Fibroblast of lung (primary cell): Measurements from ENCODE around the gene RBFOX1. TPM values are rescaled to one million over a fixed set of nuclear protein-coding genes. Genes with fewer than 3 reads are reported as not detected.

ENCODE experiments used
- DNase-seq, 2 donors: peaks; one replicate each; pipeline versions ENCODE4 v3.0.0 to v3.0.0-alpha.2; 2010; ENCODE audit warnings: low read depth in 2 of 2
- H2AFZ ChIP-seq: 2 replicates; pipeline ENCODE4 v1.5.1; 2012; ENCODE audit warnings: low read length, control low read depth, inconsistent platforms
- H3K27ac ChIP-seq: 2 replicates; pipeline ENCODE4 v1.5.1; 2011; ENCODE audit warnings: low read length, control low read depth; ENCODE audit not compliant: insufficient read depth
- H3K27me3 ChIP-seq: 2 replicates; pipeline ENCODE4 v1.5.1; 2011; ENCODE audit warnings: mild to moderate bottlenecking, low read length; ENCODE audit not compliant: control insufficient read depth, insufficient read depth
- H3K36me3 ChIP-seq: 2 replicates; pipeline ENCODE4 v1.5.1; 2011; ENCODE audit warnings: low read length; ENCODE audit not compliant: control insufficient read depth, insufficient read depth
- H3K4me1 ChIP-seq: 2 replicates; pipeline ENCODE4 v1.5.1; 2011; ENCODE audit warnings: low read length; ENCODE audit not compliant: control insufficient read depth, insufficient read depth; ENCODE audit errors: extremely low read depth
- H3K4me2 ChIP-seq: 2 replicates; pipeline ENCODE4 v1.5.1; 2011; ENCODE audit warnings: low read length, control low read depth; ENCODE audit not compliant: insufficient read depth; ENCODE audit errors: extremely low read depth
- H3K4me3 ChIP-seq, 4 experiments: fragments of 200-600 bp in 1 of 4; sonication (generic) in 1 of 4; replicated peaks in 1 of 4; 2 replicates each; pipeline ENCODE4 v1.5.1; 2011 to 2016; ENCODE audit warnings: low read length in 4 of 4, low read depth in 3 of 4, mild to moderate bottlenecking in 3 of 4, control low read depth in 2 of 4, inconsistent platforms in 1 of 4, mixed read lengths in 1 of 4; ENCODE audit not compliant: insufficient read depth in 1 of 4; ENCODE audit errors: control extremely low read depth in 1 of 4
- H3K79me2 ChIP-seq: 2 replicates; pipeline ENCODE4 v1.5.1; 2012; ENCODE audit warnings: mild to moderate bottlenecking, low read length, inconsistent platforms; ENCODE audit not compliant: control insufficient read depth, insufficient read depth
- H3K9ac ChIP-seq: 2 replicates; pipeline ENCODE4 v1.5.1; 2011; ENCODE audit warnings: mild to moderate bottlenecking, low read length, control low read depth; ENCODE audit not compliant: insufficient read depth
- H3K9me3 ChIP-seq: 2 replicates; pipeline ENCODE4 v1.5.1; 2012; ENCODE audit warnings: low read depth, low read length; ENCODE audit not compliant: control insufficient read depth, insufficient read depth
- H4K20me1 ChIP-seq: 2 replicates; pipeline ENCODE4 v1.5.1; 2011; ENCODE audit warnings: low read length; ENCODE audit not compliant: control insufficient read depth, insufficient read depth; ENCODE audit errors: extremely low read depth
- EZH2 ChIP-seq: IDR thresholded peaks from 2 replicates; pipeline ENCODE4 v1.5.1; 2012; ENCODE audit warnings: low read length, control low read depth, mild to moderate bottlenecking; ENCODE audit errors: missing control alignments
- polyA plus RNA-seq, 2 donors: library from polyadenylated mRNA; depleted of rRNA in 1 of 2; stranded (reverse) in 1 of 2; unstranded in 1 of 2; fragments of >200 nt; gene quantifications; 2 replicates each; pipeline ENCODE4 v1.2.1, GENCODE V29; 2011 to 2012; ENCODE audit warnings: missing spikeins in 1 of 2
- total RNA-seq: library from RNA; depleted of rRNA; stranded (reverse); fragments of >200 nt; gene quantifications from 2 replicates; pipeline ENCODE4 v1.2.1, GENCODE V29; 2014
- TF ChIP-seq, protein P1 (sequence below), 2 donors: IDR thresholded peaks in 1 of 2; conservative IDR thresholded peaks in 1 of 2; 1 replicate in 1 of 2; 2 replicates in 1 of 2; pipeline ENCODE4 v1.5.1; 2011 to 2012; ENCODE audit warnings: low read length in 2 of 2, control low read depth in 1 of 2, inconsistent platforms in 1 of 2, low read depth in 1 of 2, mild to moderate bottlenecking in 1 of 2

The RBFOX1 gene
- total and polyA plus RNA-seq, 2 donors (not counting 1 experiment from before 2014, with no cell fraction given): not detected

DNA sequence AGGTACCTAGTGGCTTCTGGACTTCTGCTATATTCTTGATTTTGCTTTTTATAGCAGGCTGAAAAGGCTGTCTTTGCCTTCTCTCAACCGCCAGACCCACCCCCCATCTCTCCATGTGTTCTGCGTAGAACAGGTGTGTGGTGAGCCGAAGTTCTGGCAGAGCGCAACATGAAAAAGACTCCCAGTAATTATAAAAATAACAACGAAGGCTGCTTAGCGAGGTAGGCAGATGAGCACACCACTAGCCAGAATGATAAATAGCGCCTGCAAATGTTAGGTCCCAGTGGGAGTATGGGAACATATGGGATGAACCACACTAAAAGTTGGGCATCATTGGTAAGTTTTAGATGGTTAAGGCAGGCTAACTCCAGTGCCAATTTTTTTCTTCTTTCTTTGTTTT lies 14.0 kb upstream of the RBFOX1 start:
- DNase-seq: no peak
- H2AFZ ChIP-seq: no peak overlapping the region
- no peaks in the 10 kb centered on the region for H3K27me3 ChIP-seq
- H3K27ac ChIP-seq: no peak overlapping the region
- no peaks in the 10 kb centered on the region for H3K9me3 ChIP-seq
- no peak overlapping the region for H3K4me2 ChIP-seq
- H3K4me1 ChIP-seq: no peaks in the 10 kb centered on the region
- no peaks in the 10 kb centered on the region for H3K79me2 ChIP-seq
- no peaks in the 10 kb centered on the region for H3K36me3 ChIP-seq
- TF ChIP-seq, protein P1, sequence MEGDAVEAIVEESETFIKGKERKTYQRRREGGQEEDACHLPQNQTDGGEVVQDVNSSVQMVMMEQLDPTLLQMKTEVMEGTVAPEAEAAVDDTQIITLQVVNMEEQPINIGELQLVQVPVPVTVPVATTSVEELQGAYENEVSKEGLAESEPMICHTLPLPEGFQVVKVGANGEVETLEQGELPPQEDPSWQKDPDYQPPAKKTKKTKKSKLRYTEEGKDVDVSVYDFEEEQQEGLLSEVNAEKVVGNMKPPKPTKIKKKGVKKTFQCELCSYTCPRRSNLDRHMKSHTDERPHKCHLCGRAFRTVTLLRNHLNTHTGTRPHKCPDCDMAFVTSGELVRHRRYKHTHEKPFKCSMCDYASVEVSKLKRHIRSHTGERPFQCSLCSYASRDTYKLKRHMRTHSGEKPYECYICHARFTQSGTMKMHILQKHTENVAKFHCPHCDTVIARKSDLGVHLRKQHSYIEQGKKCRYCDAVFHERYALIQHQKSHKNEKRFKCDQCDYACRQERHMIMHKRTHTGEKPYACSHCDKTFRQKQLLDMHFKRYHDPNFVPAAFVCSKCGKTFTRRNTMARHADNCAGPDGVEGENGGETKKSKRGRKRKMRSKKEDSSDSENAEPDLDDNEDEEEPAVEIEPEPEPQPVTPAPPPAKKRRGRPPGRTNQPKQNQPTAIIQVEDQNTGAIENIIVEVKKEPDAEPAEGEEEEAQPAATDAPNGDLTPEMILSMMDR (conservative IDR thresholded peaks at IDR 0.05 in 1 of 2, IDR thresholded peaks at IDR 0.05 in 1 of 2; ENCODE audit: low read depth in 1 of 2, low read length in 2 of 2): no peak
- TF ChIP-seq EZH2: no peak
- H4K20me1 ChIP-seq: no peaks in the 10 kb centered on the region
- no peak overlapping the region for H3K9ac ChIP-seq
- no peak overlapping the region for H3K4me3 ChIP-seq

- Histone ChIP-seq H4K20me1 (no peaks in the 10 kb centered on the region), H3K4me3 (no peak overlapping the region), H2AFZ (no peak overlapping the region), H3K27me3 (no peaks in the 10 kb centered on the region), H3K4me2 (no peak overlapping the region), H3K27ac (no peak overlapping the region), H3K9me3 (no peaks in the 10 kb centered on the region), H3K79me2 (no peaks in the 10 kb centered on the region), H3K9ac (no peak overlapping the region), H3K36me3 (no peaks in the 10 kb centered on the region), H3K4me1 (no peaks in the 10 kb centered on the region)
- DNase-seq: no peak
- TF ChIP-seq, protein P1 (conservative IDR thresholded peaks at IDR 0.05 in 1 of 2, IDR thresholded peaks at IDR 0.05 in 1 of 2; ENCODE audit: low read depth in 1 of 2, low read length in 2 of 2): no peak
- TF ChIP-seq EZH2: no peak
Observed at GRCh38 chr16:7319514-7319913, 13.1 kb upstream of the RBFOX1 start.

DNA sequence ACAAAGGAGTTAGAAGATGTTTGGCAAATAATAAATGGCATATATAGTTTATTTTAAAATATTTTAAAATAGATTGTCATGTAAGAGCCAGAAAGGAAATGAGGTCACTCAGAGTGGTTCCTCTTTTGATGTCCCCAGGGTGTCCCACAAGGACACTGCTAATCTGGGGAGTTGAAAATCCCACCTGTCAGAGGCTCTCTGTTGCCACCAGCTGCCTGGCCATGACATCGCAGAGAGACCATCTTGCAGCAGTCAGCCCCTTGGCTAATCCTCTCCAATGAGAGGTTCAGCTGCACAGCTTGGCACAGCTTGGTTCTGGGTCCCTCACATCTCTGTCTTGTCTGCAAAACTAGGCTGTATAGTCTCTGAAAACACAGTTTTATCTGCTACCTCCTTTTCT lies 11.0 kb upstream of the RBFOX1 start:
- Histone ChIP-seq H3K4me2 (no peak overlapping the region), H3K4me1 (no peaks in the 10 kb centered on the region), H3K9me3 (no peaks in the 10 kb centered on the region), H2AFZ (no peak overlapping the region), H3K4me3 (no peak overlapping the region), H4K20me1 (no peaks in the 10 kb centered on the region), H3K79me2 (no peaks in the 10 kb centered on the region), H3K36me3 (no peaks in the 10 kb centered on the region), H3K27ac (no peak overlapping the region), H3K9ac (no peak overlapping the region), H3K27me3 (no peaks in the 10 kb centered on the region)
- no peak for DNase-seq
- TF ChIP-seq EZH2: no peak
- TF ChIP-seq, protein P1 (conservative IDR thresholded peaks at IDR 0.05 in 1 of 2, IDR thresholded peaks at IDR 0.05 in 1 of 2; ENCODE audit: low read depth in 1 of 2, low read length in 2 of 2): no peak
